Measurements from ENCODE around the gene DNAH8. TPM values are rescaled to one million over a fixed set of nuclear protein-coding genes. Genes with fewer than 3 reads are reported as not detected.

The DNAH8 gene
- total RNA-seq, 1 experiment from 2014 or later: not detected

DNA sequence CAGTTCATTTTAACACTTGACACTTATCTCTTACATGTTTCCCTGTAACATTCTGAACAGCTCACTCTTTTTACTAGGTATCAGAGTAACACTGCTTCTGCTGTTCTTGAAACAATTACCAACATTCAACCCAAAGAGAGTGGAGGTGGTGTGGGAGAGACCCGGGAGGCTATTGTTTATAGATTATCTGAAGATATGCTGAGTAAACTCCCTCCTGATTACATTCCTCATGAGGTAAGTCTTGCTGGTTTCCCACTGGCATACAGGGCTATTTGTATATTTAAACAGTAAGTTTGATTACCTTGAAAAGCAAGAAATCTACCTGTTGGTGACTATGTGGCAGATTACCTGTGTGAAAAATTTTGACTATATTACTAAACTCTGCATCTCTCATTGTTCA is 293.6 kb downstream of the DNAH8 start:
- TF ChIP-seq ATF3 (IDR thresholded peaks at IDR 0.05) (no peak), TCF7L2 (IDR thresholded peaks at IDR 0.05; ENCODE audit: borderline replicate concordance, extremely low read depth, insufficient read depth, insufficient read length) (no peak), CEBPB (IDR thresholded peaks at IDR 0.05; ENCODE audit: low read depth) (no peak), SRF (IDR thresholded peaks at IDR 0.05; ENCODE audit: low read depth) (no peak), SIN3A (IDR thresholded peaks at IDR 0.05; ENCODE audit: low read depth) (no peak), ZFX (IDR thresholded peaks at IDR 0.05) (no peak), EGR1 (IDR thresholded peaks at IDR 0.05; ENCODE audit: low read depth) (no peak), MAX (IDR thresholded peaks at IDR 0.05) (no peak), JUND (IDR thresholded peaks at IDR 0.05) (no peak), SP1 (IDR thresholded peaks at IDR 0.05; ENCODE audit: low read depth) (no peak), ELF1 (IDR thresholded peaks at IDR 0.05; ENCODE audit: borderline replicate concordance, low read depth) (no peak), EZH2 (IDR thresholded peaks at IDR 0.05) (no peak), POLR2A (IDR thresholded peaks at IDR 0.05; ENCODE audit: borderline replicate concordance, extremely low read depth, insufficient read depth, insufficient read length) (no peak), POLR2AphosphoS5 (IDR thresholded peaks at IDR 0.05; ENCODE audit: low read depth, low read length) (no peak), YY1 (IDR thresholded peaks at IDR 0.05; ENCODE audit: extremely low read depth, insufficient replicate concordance, low read depth, low read length) (no peak)
- TF ChIP-seq, protein P1, sequence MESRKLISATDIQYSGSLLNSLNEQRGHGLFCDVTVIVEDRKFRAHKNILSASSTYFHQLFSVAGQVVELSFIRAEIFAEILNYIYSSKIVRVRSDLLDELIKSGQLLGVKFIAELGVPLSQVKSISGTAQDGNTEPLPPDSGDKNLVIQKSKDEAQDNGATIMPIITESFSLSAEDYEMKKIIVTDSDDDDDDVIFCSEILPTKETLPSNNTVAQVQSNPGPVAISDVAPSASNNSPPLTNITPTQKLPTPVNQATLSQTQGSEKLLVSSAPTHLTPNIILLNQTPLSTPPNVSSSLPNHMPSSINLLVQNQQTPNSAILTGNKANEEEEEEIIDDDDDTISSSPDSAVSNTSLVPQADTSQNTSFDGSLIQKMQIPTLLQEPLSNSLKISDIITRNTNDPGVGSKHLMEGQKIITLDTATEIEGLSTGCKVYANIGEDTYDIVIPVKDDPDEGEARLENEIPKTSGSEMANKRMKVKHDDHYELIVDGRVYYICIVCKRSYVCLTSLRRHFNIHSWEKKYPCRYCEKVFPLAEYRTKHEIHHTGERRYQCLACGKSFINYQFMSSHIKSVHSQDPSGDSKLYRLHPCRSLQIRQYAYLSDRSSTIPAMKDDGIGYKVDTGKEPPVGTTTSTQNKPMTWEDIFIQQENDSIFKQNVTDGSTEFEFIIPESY (IDR thresholded peaks at IDR 0.05; ENCODE audit: extremely low read depth, insufficient replicate concordance, low read length): no peak
- TF ChIP-seq, protein P2, sequence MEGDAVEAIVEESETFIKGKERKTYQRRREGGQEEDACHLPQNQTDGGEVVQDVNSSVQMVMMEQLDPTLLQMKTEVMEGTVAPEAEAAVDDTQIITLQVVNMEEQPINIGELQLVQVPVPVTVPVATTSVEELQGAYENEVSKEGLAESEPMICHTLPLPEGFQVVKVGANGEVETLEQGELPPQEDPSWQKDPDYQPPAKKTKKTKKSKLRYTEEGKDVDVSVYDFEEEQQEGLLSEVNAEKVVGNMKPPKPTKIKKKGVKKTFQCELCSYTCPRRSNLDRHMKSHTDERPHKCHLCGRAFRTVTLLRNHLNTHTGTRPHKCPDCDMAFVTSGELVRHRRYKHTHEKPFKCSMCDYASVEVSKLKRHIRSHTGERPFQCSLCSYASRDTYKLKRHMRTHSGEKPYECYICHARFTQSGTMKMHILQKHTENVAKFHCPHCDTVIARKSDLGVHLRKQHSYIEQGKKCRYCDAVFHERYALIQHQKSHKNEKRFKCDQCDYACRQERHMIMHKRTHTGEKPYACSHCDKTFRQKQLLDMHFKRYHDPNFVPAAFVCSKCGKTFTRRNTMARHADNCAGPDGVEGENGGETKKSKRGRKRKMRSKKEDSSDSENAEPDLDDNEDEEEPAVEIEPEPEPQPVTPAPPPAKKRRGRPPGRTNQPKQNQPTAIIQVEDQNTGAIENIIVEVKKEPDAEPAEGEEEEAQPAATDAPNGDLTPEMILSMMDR (IDR thresholded peaks at IDR 0.05 in 2 of 3, conservative IDR thresholded peaks at IDR 0.05 in 1 of 3; ENCODE audit: borderline replicate concordance in 1 of 3, insufficient read depth in 1 of 3, low read depth in 2 of 3, low read length in 2 of 3): no peak
- DNase-seq (ENCODE audit: low read depth, low spot score) (no peak), ATAC-seq (no peak)
- Histone ChIP-seq H3K27me3 (ENCODE audit: insufficient read depth, low read length) (peaks cover 80% of the 10 kb centered on the region), H3K9me3 (ENCODE audit: control insufficient read depth in 1 of 2, insufficient read depth in 1 of 2, low read depth in 1 of 2, low read length in 2 of 2) (no peaks in the 10 kb centered on the region), H2AFZ (ENCODE audit: low read depth, low read length, poor library complexity, severe bottlenecking) (no peak overlapping the region), H3K9ac (ENCODE audit: low read length) (no peak overlapping the region), H3K27ac (ENCODE audit: low read depth, low read length) (no peak overlapping the region), H3K9me2 (ENCODE audit: insufficient read depth) (no peaks in the 10 kb centered on the region), H3K4me1 (ENCODE audit: control insufficient read depth in 1 of 2, insufficient read depth in 2 of 2, low read length in 2 of 2) (no peaks in the 10 kb centered on the region), H3K4me2 (ENCODE audit: low read length) (no peak overlapping the region), H3K79me2 (ENCODE audit: insufficient read depth, low read length) (no peaks in the 10 kb centered on the region), H3K4me3 (replicated peaks in 1 of 2; ENCODE audit: low read depth in 1 of 2, low read length in 2 of 2) (no peak overlapping the region), H4K20me1 (ENCODE audit: insufficient read depth) (no peaks in the 10 kb centered on the region; the same call in 1 of the 2 replicates), H3K36me3 (ENCODE audit: control insufficient read depth in 1 of 2, insufficient read depth in 2 of 2, low read length in 2 of 2) (no peaks in the 10 kb centered on the region)
- ChIA-PET POLR2A (no interaction called here), RAD21 (ENCODE audit: low non-redundant PET in 1 of 2, low total read pairs in 2 of 2, uncharacterized antibody in 2 of 2, unreplicated experiment in 2 of 2) (no interaction called here), CTCF (no interaction called here)
- BruUV-seq (replicated peaks): no TSS peak
- intact Hi-C loops (cut with micrococcal nuclease): loop anchor here (10.0 kb wide), 1 partner anchor 146 kb away; no protein-coding TSS in a partner anchor
